Measurements from ENCODE around the gene IL12RB1.
A peak's percentile ranks its signal among the peaks of the same experiment; 100 is the strongest.
"Not testable (repeated sequence)": the region's sequence is repeated elsewhere in the genome, so short reads cannot be mapped to it uniquely, and the experiment has no call there.

Gene IL12RB1

DNA sequence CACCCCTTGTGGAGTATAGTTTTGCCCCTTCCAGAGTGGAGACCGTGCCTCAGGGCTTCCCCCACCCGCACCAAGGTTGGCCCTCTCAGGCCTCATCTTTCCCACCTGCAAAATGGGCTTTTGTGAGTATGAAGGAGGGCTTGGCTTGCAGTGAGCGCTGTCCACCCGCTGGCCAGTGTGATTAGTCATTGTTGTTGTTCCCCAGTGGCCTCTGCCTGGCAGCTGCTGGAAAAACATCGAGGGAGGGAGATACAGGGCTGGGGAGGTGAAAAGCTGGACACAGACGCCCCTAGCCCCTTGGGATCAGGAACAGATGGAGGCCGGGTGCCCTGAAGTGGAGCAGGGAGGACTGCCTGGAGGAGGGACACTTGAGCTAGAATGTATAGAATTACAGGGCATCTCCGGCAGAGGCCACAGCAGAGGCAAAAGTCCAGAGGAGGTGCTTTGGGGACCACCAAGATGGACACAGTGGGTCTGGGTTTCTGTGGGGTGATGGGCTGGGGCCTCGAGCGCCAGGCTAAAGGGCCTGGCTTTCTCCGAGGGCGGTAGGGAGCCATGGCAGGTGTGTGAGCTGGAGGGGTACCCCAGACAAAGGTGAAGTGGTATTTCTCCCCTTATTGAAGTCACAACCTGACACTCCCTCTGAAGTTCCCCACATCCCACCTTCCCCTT is 3.9 kb upstream of the IL12RB1 start:
- Mint-ChIP-seq H3K4me3 (no peak overlapping the region), H3K27ac (no peak overlapping the region), H3K36me3 (ENCODE audit: low read depth) (no peaks in the 10 kb centered on the region), H3K27me3 (ENCODE audit: low read depth, poor library complexity) (peaks cover 25% of the 10 kb centered on the region), H3K9me3 (no peaks in the 10 kb centered on the region), H3K4me1 (peaks cover 12% of the 10 kb centered on the region)
- DNase-seq, result no peak
- TF ChIP-seq, protein P1, sequence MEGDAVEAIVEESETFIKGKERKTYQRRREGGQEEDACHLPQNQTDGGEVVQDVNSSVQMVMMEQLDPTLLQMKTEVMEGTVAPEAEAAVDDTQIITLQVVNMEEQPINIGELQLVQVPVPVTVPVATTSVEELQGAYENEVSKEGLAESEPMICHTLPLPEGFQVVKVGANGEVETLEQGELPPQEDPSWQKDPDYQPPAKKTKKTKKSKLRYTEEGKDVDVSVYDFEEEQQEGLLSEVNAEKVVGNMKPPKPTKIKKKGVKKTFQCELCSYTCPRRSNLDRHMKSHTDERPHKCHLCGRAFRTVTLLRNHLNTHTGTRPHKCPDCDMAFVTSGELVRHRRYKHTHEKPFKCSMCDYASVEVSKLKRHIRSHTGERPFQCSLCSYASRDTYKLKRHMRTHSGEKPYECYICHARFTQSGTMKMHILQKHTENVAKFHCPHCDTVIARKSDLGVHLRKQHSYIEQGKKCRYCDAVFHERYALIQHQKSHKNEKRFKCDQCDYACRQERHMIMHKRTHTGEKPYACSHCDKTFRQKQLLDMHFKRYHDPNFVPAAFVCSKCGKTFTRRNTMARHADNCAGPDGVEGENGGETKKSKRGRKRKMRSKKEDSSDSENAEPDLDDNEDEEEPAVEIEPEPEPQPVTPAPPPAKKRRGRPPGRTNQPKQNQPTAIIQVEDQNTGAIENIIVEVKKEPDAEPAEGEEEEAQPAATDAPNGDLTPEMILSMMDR (IDR thresholded peaks at IDR 0.05), result no peak

DNA sequence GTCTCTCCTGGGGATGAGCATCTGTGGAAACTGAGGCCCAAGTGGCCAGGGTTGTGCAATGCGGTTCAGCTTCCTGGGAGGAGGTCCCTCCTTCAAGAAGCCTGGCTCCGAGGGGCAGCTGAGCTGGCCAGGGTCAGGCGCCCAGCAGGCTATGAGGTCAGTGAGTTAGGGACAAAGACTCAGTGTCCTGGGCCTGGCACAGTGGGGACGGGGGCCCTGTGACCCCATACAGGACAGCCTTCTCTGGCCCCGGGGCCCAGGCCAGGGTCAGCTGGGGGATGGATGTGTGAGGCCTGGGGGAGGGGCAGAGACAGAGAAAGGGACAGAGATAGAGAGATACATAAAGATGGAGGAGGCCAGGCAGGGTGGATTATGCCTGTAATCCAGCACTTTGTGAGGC is 3.0 kb upstream of the IL12RB1 start:
- TF ChIP-seq, protein P1 (IDR thresholded peaks at IDR 0.05), result no peak
- H3K27ac Mint-ChIP-seq, result peak overlapping the region; percentile 36
- no peaks in the 10 kb centered on the region for H3K36me3 Mint-ChIP-seq (ENCODE audit: low read depth)
- H3K4me3 Mint-ChIP-seq, result no peak overlapping the region
- no peaks in the 10 kb centered on the region for H3K9me3 Mint-ChIP-seq
- H3K27me3 Mint-ChIP-seq (ENCODE audit: low read depth, poor library complexity), result peaks cover 18% of the 10 kb centered on the region
- H3K4me1 Mint-ChIP-seq, result peaks cover 12% of the 10 kb centered on the region
- DNase-seq, result no peak

DNA sequence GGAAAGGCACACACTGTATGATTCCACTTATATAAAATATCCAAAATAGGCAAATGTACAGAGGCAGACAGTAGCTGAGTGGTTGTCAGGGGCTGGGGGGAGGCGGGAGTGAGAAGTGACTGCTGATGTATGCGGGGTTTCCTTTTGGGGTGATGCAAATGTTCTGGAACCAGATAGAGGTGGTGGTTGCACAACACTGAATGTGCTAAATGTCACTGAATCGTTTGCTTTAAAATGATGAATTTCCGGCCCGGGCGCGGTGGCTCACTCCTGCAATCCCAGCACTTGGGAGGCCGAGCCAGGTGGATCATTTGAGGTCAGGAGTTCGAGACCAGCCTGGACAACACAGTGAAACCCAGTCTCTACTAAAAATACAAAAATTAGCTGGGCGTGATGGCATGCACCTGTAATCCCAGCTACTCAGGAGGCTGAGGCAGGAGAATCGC is 2.4 kb upstream of the IL12RB1 start:
- not testable (repeated sequence) for DNase-seq; H3K36me3 Mint-ChIP-seq (ENCODE audit: low read depth); H3K4me3 Mint-ChIP-seq; H3K9me3 Mint-ChIP-seq; H3K27ac Mint-ChIP-seq
- Mint-ChIP-seq H3K4me1 (peaks cover 12% of the 10 kb centered on the region), H3K27me3 (ENCODE audit: low read depth, poor library complexity) (peaks cover 19% of the 10 kb centered on the region)

DNA sequence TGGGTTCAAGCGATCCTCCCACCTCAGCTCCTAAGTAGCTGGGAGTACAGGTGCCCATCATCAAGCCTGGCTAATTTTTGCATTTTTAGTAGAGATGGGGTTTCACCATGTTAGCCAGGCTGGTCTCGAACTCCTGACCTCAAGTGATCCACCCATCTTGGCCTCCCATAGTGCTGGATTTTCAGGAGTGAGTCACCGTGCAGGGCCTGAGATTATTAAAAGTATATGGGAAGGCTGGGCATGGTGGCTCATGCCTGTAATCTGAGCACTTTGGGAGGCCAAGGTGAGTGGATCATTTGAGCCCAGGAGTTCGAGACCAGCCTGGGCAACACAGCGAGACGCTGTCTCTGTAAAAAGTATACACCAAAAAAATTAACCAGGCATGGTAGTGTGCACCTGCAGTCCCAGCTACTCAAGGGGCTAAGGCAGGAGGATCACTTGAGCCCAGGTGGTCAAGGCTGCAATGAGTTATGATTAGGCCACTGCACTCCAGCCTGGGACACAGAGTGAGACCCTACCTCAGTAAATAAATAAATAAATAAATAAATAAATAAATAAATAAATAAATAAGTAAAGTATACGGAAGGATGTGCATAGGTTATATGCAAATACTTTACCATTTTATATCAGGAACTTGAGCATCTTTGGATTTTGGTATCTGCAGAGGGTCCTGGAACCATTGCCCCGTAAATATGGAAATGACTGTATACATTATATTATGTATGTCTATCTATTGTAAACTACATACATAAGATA is 854 bp downstream of the IL12RB1 start:
- TF ChIP-seq, protein P1 (IDR thresholded peaks at IDR 0.05), result no peak
- Mint-ChIP-seq H3K4me1 (peaks cover 7% of the 10 kb centered on the region), H3K27me3 (ENCODE audit: low read depth, poor library complexity) (peaks cover 30% of the 10 kb centered on the region), H3K4me3 (no peak overlapping the region), H3K36me3 (ENCODE audit: low read depth) (no peaks in the 10 kb centered on the region), H3K27ac (no peak overlapping the region), H3K9me3 (peaks cover 4% of the 10 kb centered on the region)
- no peak for DNase-seq

DNA sequence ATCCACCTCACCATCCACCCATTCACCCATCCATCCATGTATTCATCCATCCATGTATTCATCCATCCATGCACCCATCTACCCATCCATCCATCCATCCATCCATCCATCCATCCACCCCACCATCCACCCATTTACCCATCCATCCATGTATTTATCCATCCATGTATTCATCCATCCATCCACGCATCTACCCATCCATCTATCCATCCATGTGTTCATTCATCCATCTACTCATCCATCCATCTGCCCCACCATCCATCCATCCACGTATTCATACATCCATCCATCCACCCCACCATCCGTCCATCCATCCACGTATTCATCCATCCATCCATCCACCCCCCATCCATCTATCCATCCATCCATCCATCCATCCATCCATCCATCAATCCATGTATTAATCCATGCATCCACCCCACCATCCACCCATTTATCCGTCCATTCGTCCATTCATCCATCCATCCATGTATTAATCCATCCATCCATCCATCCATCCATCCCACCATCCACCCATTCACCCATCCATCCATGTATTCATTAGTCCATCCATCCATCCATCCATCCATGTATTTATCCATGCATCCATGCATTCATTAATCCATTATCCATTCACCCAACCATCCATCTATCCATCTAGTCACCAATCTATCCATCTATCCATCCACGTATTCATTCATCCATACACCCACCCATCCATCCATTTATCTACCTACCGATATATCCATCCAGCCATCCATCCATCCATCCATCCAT is 2.6 kb downstream of the IL12RB1 start:
- peaks cover 4% of the 10 kb centered on the region for H3K9me3 Mint-ChIP-seq
- H3K4me3 Mint-ChIP-seq, result no peak overlapping the region
- no peaks in the 10 kb centered on the region for H3K36me3 Mint-ChIP-seq (ENCODE audit: low read depth)
- no peaks in the 10 kb centered on the region for H3K4me1 Mint-ChIP-seq
- TF ChIP-seq, protein P1 (IDR thresholded peaks at IDR 0.05), result no peak
- H3K27ac Mint-ChIP-seq, result no peak overlapping the region
- H3K27me3 Mint-ChIP-seq (ENCODE audit: low read depth, poor library complexity), result peaks cover 36% of the 10 kb centered on the region
- DNase-seq, result no peak

DNA sequence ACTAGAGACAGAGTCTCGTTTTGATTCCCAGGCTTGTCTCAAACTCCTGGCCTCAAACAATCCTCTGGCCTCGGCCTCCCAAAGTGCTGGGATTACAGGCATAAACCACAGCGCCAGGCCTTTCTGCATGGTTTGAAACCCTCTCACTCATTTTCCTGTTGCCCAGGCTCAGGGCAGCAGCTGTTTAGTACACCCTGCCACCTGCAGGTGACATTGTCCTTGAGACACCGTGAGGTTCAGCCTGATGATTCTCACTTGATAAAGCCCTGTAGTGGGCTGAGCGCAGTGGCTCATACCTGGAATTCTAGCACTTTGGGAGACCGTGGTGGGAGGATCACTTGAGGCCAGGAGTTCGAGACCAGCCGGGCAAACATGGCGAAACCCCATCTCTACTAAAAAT is 12.5 kb downstream of the IL12RB1 start:
- no peaks in the 10 kb centered on the region for H3K9me3 Mint-ChIP-seq
- no peak overlapping the region for H3K4me3 Mint-ChIP-seq
- TF ChIP-seq, protein P1 (IDR thresholded peaks at IDR 0.05), result no peak
- H3K27me3 Mint-ChIP-seq (ENCODE audit: low read depth, poor library complexity), result peaks cover 17% of the 10 kb centered on the region
- no peaks in the 10 kb centered on the region for H3K4me1 Mint-ChIP-seq
- no peak overlapping the region for H3K27ac Mint-ChIP-seq
- no peaks in the 10 kb centered on the region for H3K36me3 Mint-ChIP-seq (ENCODE audit: low read depth)
- DNase-seq, result no peak
